ENCODE data around the gene ME3.

DNA sequence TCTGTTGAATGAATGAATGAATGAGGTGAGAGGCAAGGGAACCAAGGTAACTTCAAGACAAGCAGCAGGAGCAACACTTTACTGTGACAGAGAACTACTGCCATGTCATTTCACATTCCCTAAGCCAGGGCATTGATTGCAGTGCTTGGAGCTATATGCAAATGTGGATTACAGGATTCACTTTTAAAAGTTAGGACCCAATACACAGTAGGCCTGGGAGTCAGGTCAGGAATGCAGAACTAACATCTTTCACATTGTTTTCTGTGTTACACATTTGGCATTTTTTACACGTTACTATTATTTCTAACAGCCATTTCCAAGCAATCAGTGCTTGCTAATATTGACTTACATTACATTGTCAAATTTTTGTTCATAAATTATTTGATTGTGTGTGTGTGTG lies 26.2 kb upstream of the ME3 start:
- TF ChIP-seq, protein P1, sequence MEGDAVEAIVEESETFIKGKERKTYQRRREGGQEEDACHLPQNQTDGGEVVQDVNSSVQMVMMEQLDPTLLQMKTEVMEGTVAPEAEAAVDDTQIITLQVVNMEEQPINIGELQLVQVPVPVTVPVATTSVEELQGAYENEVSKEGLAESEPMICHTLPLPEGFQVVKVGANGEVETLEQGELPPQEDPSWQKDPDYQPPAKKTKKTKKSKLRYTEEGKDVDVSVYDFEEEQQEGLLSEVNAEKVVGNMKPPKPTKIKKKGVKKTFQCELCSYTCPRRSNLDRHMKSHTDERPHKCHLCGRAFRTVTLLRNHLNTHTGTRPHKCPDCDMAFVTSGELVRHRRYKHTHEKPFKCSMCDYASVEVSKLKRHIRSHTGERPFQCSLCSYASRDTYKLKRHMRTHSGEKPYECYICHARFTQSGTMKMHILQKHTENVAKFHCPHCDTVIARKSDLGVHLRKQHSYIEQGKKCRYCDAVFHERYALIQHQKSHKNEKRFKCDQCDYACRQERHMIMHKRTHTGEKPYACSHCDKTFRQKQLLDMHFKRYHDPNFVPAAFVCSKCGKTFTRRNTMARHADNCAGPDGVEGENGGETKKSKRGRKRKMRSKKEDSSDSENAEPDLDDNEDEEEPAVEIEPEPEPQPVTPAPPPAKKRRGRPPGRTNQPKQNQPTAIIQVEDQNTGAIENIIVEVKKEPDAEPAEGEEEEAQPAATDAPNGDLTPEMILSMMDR (IDR thresholded peaks at IDR 0.05), result no peak
- TF ChIP-seq POLR2AphosphoS5 (IDR thresholded peaks at IDR 0.05), result no peak
- TF ChIP-seq EP300 (IDR thresholded peaks at IDR 0.05), result no peak
- TF ChIP-seq POLR2A (IDR thresholded peaks at IDR 0.05), result no peak

All from gastroesophageal sphincter (tissue), 3 donors.